ACHN (cell line): ENCODE measurements around the gene KCTD5.
"Not testable (repeated sequence)": the region's sequence is repeated elsewhere in the genome, so short reads cannot be mapped to it uniquely, and the experiment has no call there.

Source experiments
- DNase-seq: peaks from one replicate; pipeline ENCODE4 v3.0.0-alpha.2; 2015
- in situ Hi-C: cut with HindIII; loops from 2 replicates; pipeline ENCODE4 v1.10.0; 2017; ENCODE audit warnings: low sequenced_read_pairs, low pct_ligation_motif_present, low pct_unique_long_range_greater_than_20kb

The KCTD5 gene

DNA sequence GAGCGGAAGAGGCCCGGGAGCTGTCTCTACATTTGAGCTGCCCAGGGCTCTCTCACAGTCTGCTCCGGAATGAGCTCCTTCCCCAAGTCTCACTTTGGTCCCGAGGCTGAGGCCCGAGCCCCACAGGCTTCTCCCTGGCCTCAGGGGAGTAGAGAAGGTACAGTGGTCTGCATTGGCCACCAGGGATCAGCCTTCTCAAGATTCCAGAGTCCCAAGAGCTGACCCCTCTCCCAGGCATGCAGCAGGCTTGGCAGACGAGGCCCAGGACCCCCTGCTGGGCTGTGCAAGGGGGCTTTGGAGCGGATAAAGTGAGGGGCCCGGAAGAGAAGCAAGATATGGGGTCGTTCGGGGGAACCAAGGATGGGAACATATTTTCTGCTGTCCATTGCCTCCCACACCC is 34.6 kb downstream of the KCTD5 start:
- in situ Hi-C loops, result no loop called here
- DNase-seq, result no peak

GRCh38 chr16:2717383-2718263 is 35.3 kb downstream of the KCTD5 start:
- no peak for DNase-seq
- in situ Hi-C loops, result no loop called here

DNA sequence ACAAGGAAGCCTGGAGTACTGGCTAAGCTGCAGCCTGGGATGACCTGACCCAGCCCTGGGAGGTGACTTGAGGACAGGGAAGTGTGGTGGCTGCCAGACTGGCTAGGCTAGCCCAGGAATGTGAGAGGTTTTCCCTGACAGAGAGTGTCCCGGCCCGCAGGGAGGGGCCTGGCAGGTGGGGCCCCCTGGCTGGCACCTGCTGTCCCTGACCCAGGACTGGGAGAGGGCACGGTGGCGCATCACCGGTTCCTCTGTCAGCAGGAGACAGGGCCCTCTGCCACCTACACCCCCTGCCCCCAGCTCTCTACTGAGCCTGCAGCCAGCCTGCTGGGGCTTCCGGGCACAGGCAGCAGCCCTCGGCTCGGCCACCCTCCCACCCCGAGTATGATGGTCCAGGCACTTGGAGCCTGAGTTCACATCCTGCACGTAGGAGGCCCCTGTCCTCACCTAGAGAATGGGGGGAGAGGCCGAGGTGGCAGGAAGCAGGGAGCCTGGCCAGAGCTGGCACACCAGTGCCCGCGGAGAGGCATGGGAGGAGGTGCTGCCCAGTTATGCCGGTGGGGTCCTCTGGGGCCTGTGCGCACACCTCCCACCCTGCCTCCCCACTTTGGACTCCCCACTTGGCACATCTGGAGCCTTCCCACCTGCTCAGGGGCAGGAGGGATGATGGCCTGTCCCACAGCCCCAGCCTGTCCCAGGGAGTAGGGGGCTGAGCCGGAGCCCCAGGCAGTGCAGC is 37.2 kb downstream of the KCTD5 start:
- DNase-seq, result no peak
- in situ Hi-C loops, result no loop called here

GRCh38 chr16:2720064-2720457 is 37.7 kb downstream of the KCTD5 start, which contains the start of gene PRSS27:
Gene PRSS27 (minus strand): TSS chr16:2720224. CDS start chr16:2720160, 64 bp downstream.
- DNase-seq, result no peak
- in situ Hi-C loops, result no loop called here

- peak; percentile 94 for DNase-seq
- in situ Hi-C loops, result no loop called here
Observed at GRCh38 chr16:2720719-2721633, 38.7 kb downstream of the KCTD5 start.

DNA sequence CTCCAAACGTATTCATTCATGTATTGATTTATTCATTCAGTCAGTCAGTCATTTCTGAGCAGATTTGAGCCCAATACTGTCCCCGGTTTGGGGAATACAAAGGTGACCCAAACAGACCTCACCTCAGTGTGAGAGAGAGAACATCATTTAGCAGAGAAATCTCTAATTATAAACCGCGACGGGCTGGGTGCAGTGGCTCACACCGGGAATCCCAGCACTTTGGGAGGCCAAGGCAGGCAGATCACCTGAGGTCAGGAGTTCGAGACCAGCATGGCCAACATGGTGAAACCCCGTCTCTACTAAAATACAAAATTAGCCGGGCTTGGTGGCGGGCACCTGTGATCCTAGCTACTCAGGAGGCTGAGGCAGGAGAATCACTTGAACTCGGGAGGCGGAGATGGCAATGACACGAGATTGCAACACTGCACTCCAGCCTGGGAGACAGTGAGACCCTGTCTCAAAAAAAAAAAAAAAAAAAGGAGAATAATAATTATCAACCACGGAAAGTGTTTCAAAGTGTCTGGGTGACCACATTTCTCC is 39.4 kb downstream of the KCTD5 start:
- in situ Hi-C loops, DNase-seq: not testable (repeated sequence)

DNA sequence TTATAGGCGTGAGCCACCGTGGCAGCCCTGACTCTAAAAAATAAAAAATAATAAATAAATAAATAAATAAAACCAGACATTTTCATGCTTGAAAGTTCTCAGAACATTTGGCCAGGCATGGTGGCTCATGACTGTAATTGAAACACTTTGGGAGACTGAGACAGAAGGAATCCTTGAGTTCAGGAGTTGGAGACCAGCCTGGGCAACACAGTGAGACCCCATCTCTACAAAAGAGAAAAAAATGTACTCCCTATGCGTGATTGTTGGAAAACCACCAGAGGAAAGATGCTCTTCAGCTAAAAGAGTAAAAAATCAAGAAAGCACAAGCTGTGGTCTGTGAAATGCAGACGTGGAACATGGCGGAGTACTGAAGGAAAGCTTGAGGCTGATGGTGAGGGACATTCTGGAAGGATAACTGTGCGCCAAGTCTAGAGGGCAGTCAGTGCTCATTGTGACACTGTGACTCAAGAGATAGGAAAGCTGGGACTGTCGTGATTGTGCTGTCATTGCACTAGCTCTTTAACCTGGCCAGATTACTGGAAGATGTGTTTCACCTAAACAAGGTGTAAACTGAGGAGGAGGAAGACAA is 41.9 kb downstream of the KCTD5 start:
- in situ Hi-C loops, result no loop called here

DNA sequence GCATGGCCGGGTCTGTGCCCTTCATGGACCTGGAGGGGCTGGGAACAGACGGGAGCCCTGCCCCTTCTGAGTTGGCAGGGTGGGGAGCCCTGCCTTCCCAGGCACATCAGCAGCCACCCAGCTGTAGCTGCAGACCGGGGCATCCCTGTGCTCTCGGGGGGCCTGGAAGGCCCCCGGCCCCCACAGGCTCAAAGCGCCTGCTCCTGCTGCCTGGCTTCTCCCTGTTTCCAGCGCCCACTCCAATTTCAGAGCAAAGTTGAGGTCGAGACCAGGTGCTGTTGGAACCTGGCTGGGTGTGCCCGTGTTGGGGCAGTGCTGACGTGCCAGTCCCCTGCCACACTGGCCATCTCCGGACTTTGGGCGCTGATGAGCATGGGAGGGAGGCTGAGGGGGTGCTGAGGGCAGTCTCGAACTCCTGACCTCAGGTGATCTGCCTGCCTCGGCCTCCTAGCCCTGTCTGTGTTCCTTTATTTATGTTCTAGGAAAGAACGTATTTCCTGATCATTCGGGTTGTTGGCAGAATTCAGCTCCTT is 42.6 kb downstream of the KCTD5 start:
- in situ Hi-C loops, result no loop called here
- DNase-seq, result no peak

More for the DNA sequence above, 41.9 kb downstream of the KCTD5 start:
- no peak for DNase-seq

- in situ Hi-C loops, result no loop called here
- no peak for DNase-seq
Observed at GRCh38 chr16:2726923-2727322, 44.6 kb downstream of the KCTD5 start.

DNA sequence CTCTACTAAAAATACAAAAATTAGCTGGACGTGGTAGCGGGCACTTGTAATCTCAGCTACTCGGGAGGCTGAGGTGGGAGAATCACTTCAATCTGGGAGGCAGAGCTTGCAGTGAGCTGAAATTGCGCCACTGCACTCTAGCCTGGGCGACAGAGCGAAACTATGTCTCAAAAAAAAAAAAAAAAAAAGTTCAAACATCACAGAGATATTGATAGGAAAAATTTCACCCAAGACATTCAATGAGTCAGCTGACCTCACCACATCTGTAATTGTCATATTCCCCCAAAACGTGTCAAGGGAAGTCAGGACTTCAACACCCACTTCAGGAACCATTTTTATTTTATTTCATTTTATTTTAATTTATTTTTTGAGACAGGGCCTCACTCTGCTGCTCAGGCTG is 45.7 kb downstream of the KCTD5 start:
- in situ Hi-C loops, result no loop called here
- no peak for DNase-seq

GRCh38 chr16:2734844-2735515 is 52.7 kb downstream of the KCTD5 start:
- no peak for DNase-seq
- in situ Hi-C loops, result no loop called here

GRCh38 chr16:2736476-2737237 is 54.3 kb downstream of the KCTD5 start:
- no peak for DNase-seq

DNA sequence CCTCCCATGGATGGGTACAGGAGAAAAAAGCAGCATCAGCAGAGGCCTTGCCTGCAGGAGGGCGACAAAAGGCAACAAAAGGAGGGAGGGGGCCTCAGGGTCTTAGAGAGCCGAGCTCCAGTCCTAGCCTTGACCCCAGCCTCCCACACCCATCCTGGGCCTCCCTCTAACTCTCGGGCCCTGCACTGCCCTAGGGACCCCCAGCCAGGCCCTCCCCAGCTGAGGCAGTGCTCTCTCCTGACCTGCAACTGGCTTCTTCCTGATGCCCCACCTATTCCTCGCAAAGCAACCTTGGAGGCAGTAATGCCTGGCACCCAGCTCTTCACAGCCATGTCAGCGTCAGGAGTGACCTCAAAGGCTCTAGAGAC is 54.9 kb downstream of the KCTD5 start:
- in situ Hi-C loops, result no loop called here
- DNase-seq, result no peak

More at GRCh38 chr16:2736476-2737237, 54.3 kb downstream of the KCTD5 start:
- in situ Hi-C loops, result no loop called here

GRCh38 chr16:2737895-2738418 is 55.6 kb downstream of the KCTD5 start:
- in situ Hi-C loops, result no loop called here
- no peak for DNase-seq

DNA sequence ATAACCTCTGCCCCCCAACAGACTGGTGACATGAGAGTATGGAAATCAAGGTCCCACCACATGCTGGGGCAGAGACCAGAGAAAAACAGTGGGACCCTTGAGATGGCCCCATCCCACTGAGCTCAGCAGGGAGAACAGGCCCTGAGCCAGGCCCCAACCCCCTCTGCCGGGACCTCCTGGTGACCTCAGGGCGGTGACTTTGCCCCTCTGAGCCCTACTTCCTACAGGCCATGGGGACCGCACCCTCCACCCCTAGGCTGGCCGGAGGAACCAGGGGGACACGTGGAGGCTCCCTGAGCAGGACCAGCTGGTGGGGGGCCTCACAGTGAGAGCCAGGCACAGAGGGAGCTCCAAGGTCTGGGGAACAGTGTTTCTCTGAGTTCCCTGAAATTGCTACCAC is 56.3 kb downstream of the KCTD5 start:
- in situ Hi-C loops, result no loop called here

DNA sequence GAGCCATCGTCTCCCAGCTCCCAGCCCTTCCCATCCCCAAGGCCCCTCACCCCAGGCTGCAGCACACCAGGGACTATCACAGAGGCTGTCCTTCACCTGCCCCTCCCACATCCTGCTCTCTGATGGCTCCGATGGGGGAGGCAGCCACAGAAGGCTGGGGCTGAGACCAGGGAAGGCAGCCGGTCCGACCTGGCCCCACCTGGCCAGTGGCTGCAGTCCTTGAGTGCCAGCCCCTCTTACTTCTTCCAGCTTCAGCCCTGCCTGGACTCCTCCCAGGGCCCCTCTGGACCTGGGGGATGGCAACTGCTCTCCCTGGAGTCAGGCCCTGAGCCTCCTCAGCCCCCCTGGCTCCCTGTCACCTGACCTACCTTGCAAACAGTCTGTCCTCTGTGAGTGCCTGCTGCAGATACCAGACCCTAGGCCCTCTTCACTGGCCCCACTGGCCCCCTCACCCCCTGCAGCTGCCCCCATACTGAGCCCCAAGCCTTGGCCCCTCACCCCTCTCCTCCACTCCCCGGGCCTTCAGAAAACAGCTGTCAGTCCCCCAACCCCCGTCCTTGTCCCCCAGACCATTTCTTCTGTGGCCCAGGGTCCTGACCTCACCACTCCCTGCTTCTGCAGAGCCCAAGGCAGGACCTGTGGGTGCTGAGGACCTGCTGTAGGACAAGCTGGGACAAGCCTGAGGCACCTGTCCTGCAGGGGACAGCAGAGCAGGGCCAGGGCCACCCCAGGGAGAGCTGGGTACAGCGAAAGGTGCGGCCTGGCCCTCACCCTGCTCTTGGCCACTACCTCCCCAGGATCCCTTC is 57.5 kb downstream of the KCTD5 start:
- in situ Hi-C loops, result no loop called here
- no peak for DNase-seq

More for the DNA sequence above, 56.3 kb downstream of the KCTD5 start:
- no peak for DNase-seq
